Adrenal gland (tissue), 5 donors: ENCODE measurements around the gene CPSF4.

Experiments
- CTCF ChIP-seq, 6 experiments: fragments of 450-650 bp in 4 of 6; fragments of 200-600 bp in 2 of 6; sonication (generic) in 1 of 6; IDR thresholded peaks; 1 replicate in 5 of 6; 2 replicates in 1 of 6; pipeline versions ENCODE4 v1.5.1 to v1.8.0; 2016 to 2021; ENCODE audit warnings: antibody characterized with exemption in 6 of 6, mild to moderate bottlenecking in 2 of 6, moderate library complexity in 1 of 6
- POLR2A ChIP-seq, 2 donors: fragments of 450-650 bp; IDR thresholded peaks; one replicate each; pipeline ENCODE4 v1.6.1; 2017; ENCODE audit warnings: antibody characterized with exemption in 2 of 2, mild to moderate bottlenecking in 2 of 2, moderate library complexity in 1 of 2
- donor health status: DM: no; HTN: no; CAD: no.

- TF ChIP-seq POLR2A (IDR thresholded peaks at IDR 0.05) (no peak), CTCF (IDR thresholded peaks at IDR 0.05) (no peak)
Observed at GRCh38 chr7:99448855-99449254, 10.1 kb downstream of the CPSF4 start.
